Right forelimb (tissue), 1 donor: Measurements from ENCODE around the gene UBE2B.

ENCODE experiments used
- DNase-seq: peaks from one replicate; pipeline ENCODE4 v3.0.0-alpha.2; 2018

UBE2B gene

GRCh38 chr5:134438721-134439123, 67.4 kb downstream of the UBE2B start:
- no peak for DNase-seq

GRCh38 chr5:134439210-134439654, 67.9 kb downstream of the UBE2B start:
- DNase-seq, result peak; percentile 77

GRCh38 chr5:134440201-134440755, 68.9 kb downstream of the UBE2B start:
- no peak for DNase-seq
